Endothelial cell of umbilical vein (primary cell): Measurements from ENCODE around the gene MALT1.

Experiments
- FOS ChIP-seq: IDR thresholded peaks from 2 replicates; pipeline ENCODE4 v1.6.1; 2011; ENCODE audit warnings: mild to moderate bottlenecking, low read length, moderate library complexity, borderline replicate concordance; ENCODE audit not compliant: insufficient read depth
- POLR2A ChIP-seq: IDR thresholded peaks from 2 replicates; pipeline ENCODE4 v1.6.1; 2012; ENCODE audit warnings: low read depth, mild to moderate bottlenecking, control low read depth, low read length
- POLR2AphosphoS5 ChIP-seq: IDR thresholded peaks from 2 replicates; pipeline ENCODE4 v1.6.1; 2012; ENCODE audit warnings: low read depth, mild to moderate bottlenecking, control low read depth, low read length, moderate library complexity; ENCODE audit not compliant: insufficient read depth
- TF ChIP-seq, protein P1 (sequence below), 2 donors: IDR thresholded peaks; 1 replicate in 1 of 2; 2 replicates in 1 of 2; pipeline ENCODE4 v1.5.1; 2011; ENCODE audit warnings: low read length in 2 of 2, mild to moderate bottlenecking in 2 of 2, moderate library complexity in 2 of 2, control low read depth in 1 of 2, inconsistent platforms in 1 of 2, low read depth in 1 of 2; ENCODE audit not compliant: insufficient read depth in 1 of 2; ENCODE audit errors: extremely low read depth in 1 of 2

DNA sequence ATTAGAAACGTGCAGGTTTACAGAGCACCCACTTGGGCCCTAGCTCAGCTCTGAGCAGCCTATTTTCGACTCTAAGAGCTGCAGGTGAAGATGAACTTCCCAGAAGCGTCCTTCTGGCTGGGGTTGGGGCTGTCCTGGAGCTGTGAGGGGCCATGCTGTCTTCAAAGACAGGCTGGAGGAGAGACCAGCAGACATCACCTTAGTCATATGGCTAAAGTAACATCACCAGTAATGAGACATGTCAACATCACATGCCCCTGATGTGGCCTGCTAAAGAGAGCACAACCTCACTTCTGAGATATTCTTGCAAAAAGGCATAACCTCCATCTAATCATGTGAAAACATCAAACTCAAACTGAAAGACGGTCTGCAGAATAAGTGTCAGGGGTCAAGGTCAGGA, 106.2 kb downstream of the MALT1 start:
- TF ChIP-seq, protein P1, sequence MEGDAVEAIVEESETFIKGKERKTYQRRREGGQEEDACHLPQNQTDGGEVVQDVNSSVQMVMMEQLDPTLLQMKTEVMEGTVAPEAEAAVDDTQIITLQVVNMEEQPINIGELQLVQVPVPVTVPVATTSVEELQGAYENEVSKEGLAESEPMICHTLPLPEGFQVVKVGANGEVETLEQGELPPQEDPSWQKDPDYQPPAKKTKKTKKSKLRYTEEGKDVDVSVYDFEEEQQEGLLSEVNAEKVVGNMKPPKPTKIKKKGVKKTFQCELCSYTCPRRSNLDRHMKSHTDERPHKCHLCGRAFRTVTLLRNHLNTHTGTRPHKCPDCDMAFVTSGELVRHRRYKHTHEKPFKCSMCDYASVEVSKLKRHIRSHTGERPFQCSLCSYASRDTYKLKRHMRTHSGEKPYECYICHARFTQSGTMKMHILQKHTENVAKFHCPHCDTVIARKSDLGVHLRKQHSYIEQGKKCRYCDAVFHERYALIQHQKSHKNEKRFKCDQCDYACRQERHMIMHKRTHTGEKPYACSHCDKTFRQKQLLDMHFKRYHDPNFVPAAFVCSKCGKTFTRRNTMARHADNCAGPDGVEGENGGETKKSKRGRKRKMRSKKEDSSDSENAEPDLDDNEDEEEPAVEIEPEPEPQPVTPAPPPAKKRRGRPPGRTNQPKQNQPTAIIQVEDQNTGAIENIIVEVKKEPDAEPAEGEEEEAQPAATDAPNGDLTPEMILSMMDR (IDR thresholded peaks at IDR 0.05; ENCODE audit: extremely low read depth in 1 of 2, insufficient read depth in 1 of 2, low read depth in 1 of 2, low read length in 2 of 2) = no peak
- TF ChIP-seq POLR2A (no peak), POLR2AphosphoS5 (no peak), FOS (no peak)
